HCT116 (cell line): ENCODE results near the gene ABTB1.

Experiments used
- ATF3 ChIP-seq: IDR thresholded peaks from 2 replicates; pipeline ENCODE4 v1.6.1; 2012
- CEBPB ChIP-seq: IDR thresholded peaks from 2 replicates; pipeline ENCODE4 v1.6.1; 2012; ENCODE audit warnings: low read depth
- CTCF ChIP-seq, 3 experiments: fragments of 200-600 bp in 1 of 3; sonication (generic) in 1 of 3; IDR thresholded peaks in 2 of 3; conservative IDR thresholded peaks in 1 of 3; 2 replicates each; pipeline ENCODE4 v1.5.1; 2012 to 2017; ENCODE audit warnings: low read depth in 2 of 3, low read length in 2 of 3, antibody characterized with exemption in 1 of 3, borderline replicate concordance in 1 of 3, control low read depth in 1 of 3, mild to moderate bottlenecking in 1 of 3, mixed read lengths in 1 of 3, mixed run types in 1 of 3, moderate library complexity in 1 of 3; ENCODE audit not compliant: insufficient read depth in 1 of 3
- EGR1 ChIP-seq: IDR thresholded peaks from 2 replicates; pipeline ENCODE4 v1.6.1; 2012; ENCODE audit warnings: low read depth
- EZH2 ChIP-seq: fragments of 200-600 bp; sonication (generic); IDR thresholded peaks from 2 replicates; pipeline ENCODE4 v1.6.1; 2017; ENCODE audit warnings: antibody characterized with exemption, mixed run types
- EZH2phosphoT487 ChIP-seq: fragments of 200-600 bp; IDR thresholded peaks from 2 replicates; pipeline ENCODE4 v1.6.1; 2018; ENCODE audit warnings: antibody characterized with exemption, borderline replicate concordance
- FOSL1 ChIP-seq: IDR thresholded peaks from 2 replicates; pipeline ENCODE4 v1.6.1; 2012; ENCODE audit warnings: low read depth
- JUND ChIP-seq: IDR thresholded peaks from 2 replicates; pipeline ENCODE4 v1.6.1; 2012
- MAX ChIP-seq: IDR thresholded peaks from 2 replicates; pipeline ENCODE4 v1.6.1; 2012
- POLR2A ChIP-seq: IDR thresholded peaks from 2 replicates; pipeline ENCODE4 v1.7.0; 2011; ENCODE audit warnings: borderline replicate concordance; ENCODE audit not compliant: insufficient read depth, insufficient read length; ENCODE audit errors: extremely low read depth
- POLR2AphosphoS5 ChIP-seq: IDR thresholded peaks from 2 replicates; pipeline ENCODE4 v1.6.1; 2011; ENCODE audit warnings: mild to moderate bottlenecking, low read depth, low read length, moderate library complexity
- SP1 ChIP-seq: IDR thresholded peaks from 2 replicates; pipeline ENCODE4 v1.6.1; 2012; ENCODE audit warnings: low read depth
- YY1 ChIP-seq: IDR thresholded peaks from 2 replicates; pipeline ENCODE4 v1.6.1; 2011; ENCODE audit warnings: low read length, low read depth, moderate library complexity, mild to moderate bottlenecking; ENCODE audit not compliant: insufficient replicate concordance; ENCODE audit errors: extremely low read depth

GRCh38 chr3:127714125-127714571 lies 41.4 kb downstream of the ABTB1 start:
- TF ChIP-seq CTCF (IDR thresholded peaks at IDR 0.05 in 2 of 3, conservative IDR thresholded peaks at IDR 0.05 in 1 of 3; ENCODE audit: borderline replicate concordance in 1 of 3, insufficient read depth in 1 of 3, low read depth in 2 of 3, low read length in 2 of 3) (no peak), MAX (no peak), EZH2 (no peak), POLR2A (no peak), ATF3 (no peak), CEBPB (no peak), FOSL1 (no peak), POLR2AphosphoS5 (no peak), SP1 (no peak), EZH2phosphoT487 (no peak), YY1 (no peak), JUND (no peak), EGR1 (no peak)
